Sigmoid colon (tissue), 7 donors: ENCODE results near the gene CYTH3. TPM values are rescaled to one million over a fixed set of nuclear protein-coding genes. Genes with fewer than 3 reads are reported as not detected.

ENCODE experiments used
- DNase-seq: peaks from one replicate; pipeline ENCODE4 v3.0.0-alpha.2; 2019
- H3K27ac ChIP-seq, 4 donors: fragments of 200-600 bp; sonication (generic); one replicate each; pipeline ENCODE4 v1.5.1; 2016 to 2019; ENCODE audit warnings: mild to moderate bottlenecking in 1 of 4
- H3K27me3 ChIP-seq, 3 donors: fragments of 200-600 bp; sonication (generic); one replicate each; pipeline ENCODE4 v1.5.1; 2019; ENCODE audit warnings: mild to moderate bottlenecking in 1 of 3
- H3K36me3 ChIP-seq, 4 donors: fragments of 200-600 bp; sonication (generic); one replicate each; pipeline ENCODE4 v1.5.1; 2016 to 2019
- H3K4me1 ChIP-seq, 4 donors: fragments of 200-600 bp; sonication (generic); one replicate each; pipeline ENCODE4 v1.5.1; 2017 to 2019
- H3K4me3 ChIP-seq, 4 donors: fragments of 200-600 bp; sonication (generic); one replicate each; pipeline ENCODE4 v1.5.1; 2017 to 2019; ENCODE audit warnings: mild to moderate bottlenecking in 2 of 4, moderate library complexity in 1 of 4
- H3K9me3 ChIP-seq, 4 donors: fragments of 200-600 bp in 3 of 4; sonication (generic) in 3 of 4; one replicate each; pipeline versions ENCODE4 v1.5.1 to v1.6.1; 2013 to 2019
- EP300 ChIP-seq, 4 donors: sonication (generic); formaldehyde crosslinking; IDR thresholded peaks; one replicate each; pipeline ENCODE4 v1.6.1; 2017; ENCODE audit warnings: antibody characterized with exemption in 4 of 4
- POLR2A ChIP-seq, 2 donors: fragments of 450-650 bp; IDR thresholded peaks; one replicate each; pipeline ENCODE4 v1.6.1; 2016; ENCODE audit warnings: antibody characterized with exemption in 2 of 2, mild to moderate bottlenecking in 2 of 2, moderate library complexity in 2 of 2
- POLR2AphosphoS5 ChIP-seq, 4 donors: sonication (generic); formaldehyde crosslinking; IDR thresholded peaks; one replicate each; pipeline ENCODE4 v1.6.1; 2017; ENCODE audit warnings: antibody characterized with exemption in 4 of 4
- WGBS, 2 donors: extraction: QIAGEN DNeasy Blood & Tissue Kit; methylation state at CpG; one replicate each; pipeline ENCODE4 v1.1.7; 2013; 5-methylcytosine and 5-hydroxymethylcytosine counted together
- intact Hi-C: fragments of 100-400 bp; cut with DNase I; formaldehyde crosslinking; loops from one replicate; pipeline ENCODE4 v1.15.1; 2023
- polyA plus RNA-seq, 3 donors: library from polyadenylated mRNA; stranded (reverse); fragments of 200-250 nt; gene quantifications; one replicate each; pipeline ENCODE4 v1.2.3, GENCODE V29; 2013
- total RNA-seq, 4 donors: library from RNA; depleted of rRNA; stranded (reverse); fragments of >200 nt; gene quantifications; one replicate each; pipeline ENCODE4 v1.1.0, GENCODE V29; 2016
- TF ChIP-seq, protein P1 (sequence below), 4 experiments: fragments of 450-650 bp in 3 of 4; fragments of 200-600 bp in 1 of 4; IDR thresholded peaks; one replicate each; pipeline ENCODE4 v1.5.1; 2016 to 2019; ENCODE audit warnings: antibody characterized with exemption in 4 of 4, mild to moderate bottlenecking in 3 of 4, moderate library complexity in 2 of 4
- donor health status: healthy with polysubstance abuse.
- donor health status: Bipolar disorder and iron deficiency.
- donor health status: healthy.

CYTH3 gene
- total and polyA plus RNA-seq, 7 donors: 6.5 to 34.8 (median 27.1) TPM

DNA sequence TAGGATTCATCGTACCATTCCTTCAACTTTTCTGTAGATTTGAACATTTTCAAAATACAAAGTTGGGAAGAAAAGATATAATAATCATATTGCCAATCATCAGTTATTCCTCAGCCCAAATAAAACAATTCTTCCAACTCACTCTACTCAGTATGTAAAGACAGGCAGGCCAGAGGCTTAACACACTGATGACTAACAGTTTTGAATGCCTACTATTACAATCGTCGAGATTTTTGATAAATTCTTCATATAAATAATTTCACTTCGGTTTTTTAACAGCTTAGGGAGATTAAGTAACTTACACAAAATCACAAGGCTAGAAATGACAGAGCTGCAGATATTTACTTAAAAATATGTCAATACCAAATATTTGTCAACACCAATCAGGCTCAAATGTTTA, 17.6 kb downstream of the CYTH3 start:
- DNase-seq: no peak
- Histone ChIP-seq H3K27ac (peak overlapping the region in 1 of 4 donors; percentile 48), H3K9me3 (no peaks in the 10 kb centered on the region), H3K4me3 (no peak overlapping the region), H3K4me1 (peaks cover 0 to 27% (median 20%) of the 10 kb centered on the region in 4 donors), H3K27me3 (no peaks in the 10 kb centered on the region), H3K36me3 (no peaks in the 10 kb centered on the region)
- 80 to 83% methylated on average over 4 of the region's 4 CpGs for WGBS, 2 donors
- TF ChIP-seq, protein P1, sequence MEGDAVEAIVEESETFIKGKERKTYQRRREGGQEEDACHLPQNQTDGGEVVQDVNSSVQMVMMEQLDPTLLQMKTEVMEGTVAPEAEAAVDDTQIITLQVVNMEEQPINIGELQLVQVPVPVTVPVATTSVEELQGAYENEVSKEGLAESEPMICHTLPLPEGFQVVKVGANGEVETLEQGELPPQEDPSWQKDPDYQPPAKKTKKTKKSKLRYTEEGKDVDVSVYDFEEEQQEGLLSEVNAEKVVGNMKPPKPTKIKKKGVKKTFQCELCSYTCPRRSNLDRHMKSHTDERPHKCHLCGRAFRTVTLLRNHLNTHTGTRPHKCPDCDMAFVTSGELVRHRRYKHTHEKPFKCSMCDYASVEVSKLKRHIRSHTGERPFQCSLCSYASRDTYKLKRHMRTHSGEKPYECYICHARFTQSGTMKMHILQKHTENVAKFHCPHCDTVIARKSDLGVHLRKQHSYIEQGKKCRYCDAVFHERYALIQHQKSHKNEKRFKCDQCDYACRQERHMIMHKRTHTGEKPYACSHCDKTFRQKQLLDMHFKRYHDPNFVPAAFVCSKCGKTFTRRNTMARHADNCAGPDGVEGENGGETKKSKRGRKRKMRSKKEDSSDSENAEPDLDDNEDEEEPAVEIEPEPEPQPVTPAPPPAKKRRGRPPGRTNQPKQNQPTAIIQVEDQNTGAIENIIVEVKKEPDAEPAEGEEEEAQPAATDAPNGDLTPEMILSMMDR (IDR thresholded peaks at IDR 0.05): no peak
- TF ChIP-seq EP300 (IDR thresholded peaks at IDR 0.05): no peak
- no peak for TF ChIP-seq POLR2AphosphoS5 (IDR thresholded peaks at IDR 0.05)
- no peak for TF ChIP-seq POLR2A (IDR thresholded peaks at IDR 0.05)
- intact Hi-C loops: no loop called here

DNA sequence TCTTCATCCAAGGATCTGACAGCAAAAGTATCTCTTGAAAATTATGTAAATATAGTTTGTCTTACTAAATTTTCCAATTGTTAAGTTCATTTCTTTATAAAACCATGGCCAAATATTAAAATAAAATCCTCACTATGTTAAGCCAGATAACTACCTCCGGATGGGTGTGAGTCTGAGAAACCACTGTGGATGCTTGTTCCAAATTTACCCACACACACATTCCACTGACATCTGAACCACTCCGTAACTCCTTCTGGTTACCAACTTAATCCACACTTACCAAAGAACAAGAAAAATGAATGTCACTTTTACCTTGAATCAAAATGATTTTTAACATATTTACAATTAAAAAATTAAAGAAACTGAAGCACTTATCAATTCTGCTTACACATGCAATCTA, 19.7 kb downstream of the CYTH3 start:
- 79 to 85% methylated on average over 2 of the region's 2 CpGs for whole genome bisulfite sequencing, 2 donors
- Histone ChIP-seq H3K4me1 (peaks cover 0 to 27% (median 20%) of the 10 kb centered on the region in 4 donors), H3K27me3 (no peaks in the 10 kb centered on the region), H3K36me3 (no peaks in the 10 kb centered on the region), H3K9me3 (no peaks in the 10 kb centered on the region), H3K27ac (peak overlapping the region in 1 of 4 donors; percentile 35), H3K4me3 (no peak overlapping the region)
- no peak for TF ChIP-seq EP300 (IDR thresholded peaks at IDR 0.05)
- TF ChIP-seq, protein P1 (IDR thresholded peaks at IDR 0.05): no peak
- TF ChIP-seq POLR2A (IDR thresholded peaks at IDR 0.05): no peak
- no peak for TF ChIP-seq POLR2AphosphoS5 (IDR thresholded peaks at IDR 0.05)
- intact Hi-C loops: no loop called here
- no peak for DNase-seq

GRCh38 chr7:6252341-6252746, 20.1 kb downstream of the CYTH3 start:
- WGBS, 2 donors: 71 to 79% methylated on average over 5 of the region's 5 CpGs
- DNase-seq: no peak
- Histone ChIP-seq H3K4me3 (no peak overlapping the region), H3K27me3 (no peaks in the 10 kb centered on the region), H3K27ac (peak overlapping the region in 2 of 4 donors; percentile 1 to 35), H3K4me1 (peaks cover 0 to 27% (median 22%) of the 10 kb centered on the region in 4 donors), H3K9me3 (no peaks in the 10 kb centered on the region), H3K36me3 (no peaks in the 10 kb centered on the region)
- intact Hi-C loops: no loop called here
- TF ChIP-seq POLR2A (IDR thresholded peaks at IDR 0.05) (no peak), POLR2AphosphoS5 (IDR thresholded peaks at IDR 0.05) (peak in 1 of 4 donors; percentile 5)
- TF ChIP-seq, protein P1 (IDR thresholded peaks at IDR 0.05): no peak

GRCh38 chr7:6251653-6252052, 20.8 kb downstream of the CYTH3 start:
- Histone ChIP-seq H3K27me3 (no peaks in the 10 kb centered on the region), H3K27ac (peak overlapping the region in 1 of 4 donors; percentile 1), H3K4me3 (no peak overlapping the region), H3K36me3 (no peaks in the 10 kb centered on the region), H3K9me3 (no peaks in the 10 kb centered on the region), H3K4me1 (peaks cover 0 to 29% (median 27%) of the 10 kb centered on the region in 4 donors)
- intact Hi-C loops: no loop called here
- WGBS, 2 donors: 45 to 52% methylated on average over 4 of the region's 4 CpGs
- no peak for DNase-seq
- TF ChIP-seq EP300 (IDR thresholded peaks at IDR 0.05): no peak
- TF ChIP-seq POLR2AphosphoS5 (IDR thresholded peaks at IDR 0.05): no peak
- no peak for TF ChIP-seq POLR2A (IDR thresholded peaks at IDR 0.05)
- TF ChIP-seq, protein P1 (IDR thresholded peaks at IDR 0.05): no peak

- Histone ChIP-seq H3K9me3 (no peaks in the 10 kb centered on the region), H3K27me3 (no peaks in the 10 kb centered on the region), H3K4me1 (peaks cover 0 to 38% (median 29%) of the 10 kb centered on the region in 4 donors), H3K36me3 (no peaks in the 10 kb centered on the region), H3K27ac (no peak overlapping the region), H3K4me3 (no peak overlapping the region)
- no peak for DNase-seq
- intact Hi-C loops: no loop called here
- WGBS, 2 donors: 84 to 85% methylated on average over 4 of the region's 4 CpGs
- TF ChIP-seq POLR2AphosphoS5 (IDR thresholded peaks at IDR 0.05): no peak
- no peak for TF ChIP-seq POLR2A (IDR thresholded peaks at IDR 0.05)
- no peak for TF ChIP-seq EP300 (IDR thresholded peaks at IDR 0.05)
- TF ChIP-seq, protein P1 (IDR thresholded peaks at IDR 0.05): no peak
These were observed 22.0 kb downstream of the CYTH3 start for GRCh38 chr7:6250364-6250833.
